UCSD-AML1 (cell line): ENCODE measurements around the gene MCM6.
"Not testable (repeated sequence)": the region's sequence is repeated elsewhere in the genome, so short reads cannot be mapped to it uniquely, and the experiment has no call there.

Source experiments
- DNase-seq: peaks from one replicate; lab custom pipeline; 2025; ENCODE audit not compliant: unreplicated experiment; lab: John Stamatoyannopoulos, UW

The MCM6 gene

DNA sequence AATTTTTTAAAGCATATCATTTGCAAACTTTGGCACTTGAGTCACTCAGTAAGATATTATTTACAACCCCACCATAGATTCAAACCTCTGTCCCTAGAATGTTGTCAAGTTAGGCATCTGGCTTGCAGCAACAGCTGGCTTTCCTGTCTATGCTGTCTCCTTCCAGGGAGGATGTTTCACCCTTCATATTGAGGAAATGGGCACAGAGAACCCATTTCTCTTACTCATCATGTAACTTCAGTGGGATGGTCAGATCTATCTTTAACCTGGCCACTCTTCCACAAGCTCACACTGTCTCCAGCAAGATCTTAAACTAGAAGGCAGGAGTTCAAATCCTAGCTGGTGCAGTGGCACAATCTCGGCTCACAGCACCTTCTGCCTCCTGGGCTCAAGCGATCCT lies 55.1 kb downstream of the MCM6 start:
- no peak for DNase-seq

DNA sequence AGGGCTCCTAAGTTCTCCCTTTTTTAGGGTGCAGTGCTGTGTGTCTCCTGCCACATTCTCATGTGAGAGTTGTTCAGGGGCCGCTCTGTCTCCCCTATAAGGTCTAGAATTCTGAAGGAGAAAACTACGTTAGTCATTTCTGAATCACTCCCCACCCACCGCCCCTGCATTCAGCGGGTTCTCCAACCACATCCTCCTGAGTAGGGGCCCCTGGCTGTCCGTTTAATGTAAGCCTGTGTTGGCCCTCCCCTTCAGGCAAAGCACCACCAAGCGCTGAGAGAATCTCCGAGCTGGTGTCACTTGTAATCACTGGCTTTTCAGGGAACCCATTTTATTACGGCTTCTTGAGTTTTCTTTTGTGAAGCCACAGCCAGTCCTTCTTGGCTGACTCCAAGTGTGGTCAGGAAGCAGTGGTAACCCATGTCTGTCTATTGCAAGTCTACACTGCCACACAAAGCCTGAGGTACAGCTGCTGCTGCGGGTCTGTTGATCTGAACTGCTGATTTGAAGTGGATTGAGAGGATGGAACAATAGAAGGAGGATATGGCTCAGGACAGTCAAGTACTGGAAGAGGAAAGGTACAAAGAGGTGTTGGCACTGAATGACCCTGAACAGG lies 56.1 kb downstream of the MCM6 start:
- DNase-seq = peak; percentile 47

DNA sequence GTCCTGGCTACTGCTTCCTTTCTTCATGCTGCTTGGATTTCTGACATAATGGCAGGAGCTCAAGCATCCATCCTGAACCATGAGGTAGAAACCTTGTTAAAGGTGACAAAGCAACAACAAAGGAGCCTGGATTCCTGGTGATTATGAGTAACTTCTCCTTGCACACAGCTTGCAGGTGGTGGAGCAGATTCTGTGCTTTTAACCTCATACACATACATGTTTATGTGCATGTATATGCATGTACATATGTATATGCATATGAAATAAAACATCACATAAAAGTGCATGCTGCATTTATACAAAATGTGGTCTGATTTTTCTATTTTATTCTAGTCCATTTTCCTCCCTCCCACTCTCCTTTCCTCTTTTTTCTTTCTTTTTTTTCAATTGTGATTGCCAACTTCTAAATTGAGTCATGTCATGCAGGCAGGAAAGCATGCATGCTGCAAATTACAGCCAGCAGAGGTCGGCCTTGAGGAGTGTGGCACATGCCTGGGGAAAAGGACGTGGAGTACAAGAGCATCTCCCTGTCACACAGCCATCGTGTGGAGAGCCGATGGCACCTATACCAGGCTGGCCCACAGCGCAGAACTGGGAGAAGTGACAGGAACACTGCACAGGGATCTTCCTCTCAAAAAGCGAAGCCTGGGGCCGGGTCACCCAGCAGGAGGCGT lies 57.2 kb downstream of the MCM6 start:
- peak; percentile 31 for DNase-seq

DNA sequence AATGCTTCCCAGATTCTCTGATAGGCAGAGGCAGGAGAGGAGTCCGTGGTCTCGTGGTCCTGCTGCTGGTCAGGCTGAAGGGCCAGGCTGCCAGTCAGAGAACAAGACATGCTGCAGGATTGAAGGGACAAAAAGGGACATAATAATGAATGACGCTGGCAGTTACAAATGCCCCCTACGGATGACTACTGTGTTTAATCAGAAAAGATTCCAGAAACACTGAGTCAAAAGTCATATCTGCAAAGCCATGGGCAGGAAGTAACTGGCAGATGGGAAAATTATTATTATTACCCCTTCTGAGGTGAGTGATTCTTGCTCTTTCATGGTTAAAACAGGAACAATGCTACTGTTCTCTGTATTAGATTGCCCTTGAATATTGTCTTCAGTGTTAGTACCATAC lies 58.3 kb downstream of the MCM6 start:
- DNase-seq = no peak

DNA sequence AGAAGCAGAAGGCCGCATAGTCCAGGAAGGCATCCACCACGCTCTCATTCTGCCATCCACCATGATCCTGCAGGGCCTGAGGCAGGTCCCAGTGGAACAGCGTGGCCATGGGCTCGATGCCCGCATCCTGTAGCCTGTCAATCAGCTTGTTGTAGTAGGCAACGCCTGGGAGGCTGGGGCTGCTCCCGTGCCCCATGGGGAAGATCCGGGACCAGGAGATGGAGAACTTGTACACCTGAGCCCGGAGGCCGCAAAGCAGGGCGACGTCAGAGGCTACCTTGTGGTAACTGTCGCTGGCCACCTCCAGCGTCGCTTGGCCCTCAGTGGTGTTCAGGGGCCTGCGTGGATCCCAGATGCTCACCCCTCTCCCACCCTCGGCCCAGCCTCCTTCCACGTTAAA lies 58.8 kb downstream of the MCM6 start:
- no peak for DNase-seq

DNA sequence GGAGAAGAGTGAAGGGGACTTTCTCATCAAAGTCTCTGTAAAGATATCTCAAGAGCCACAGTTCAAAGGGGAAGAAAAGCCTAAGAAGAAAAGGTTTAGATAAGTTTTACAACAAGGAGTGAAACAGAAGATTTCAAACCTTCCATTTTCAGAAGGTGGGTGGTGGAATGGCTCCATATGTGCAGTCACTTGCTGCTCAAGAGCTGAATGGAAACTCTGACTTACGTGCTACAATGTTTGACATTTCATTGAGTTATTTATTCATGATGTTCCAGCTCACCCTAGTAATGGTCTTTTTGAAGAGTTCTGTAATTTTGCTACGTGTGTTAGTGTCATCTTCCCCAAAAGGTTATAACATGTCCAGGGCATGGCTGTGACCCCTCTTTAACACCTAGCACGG lies 61.0 kb downstream of the MCM6 start:
- DNase-seq = no peak

DNA sequence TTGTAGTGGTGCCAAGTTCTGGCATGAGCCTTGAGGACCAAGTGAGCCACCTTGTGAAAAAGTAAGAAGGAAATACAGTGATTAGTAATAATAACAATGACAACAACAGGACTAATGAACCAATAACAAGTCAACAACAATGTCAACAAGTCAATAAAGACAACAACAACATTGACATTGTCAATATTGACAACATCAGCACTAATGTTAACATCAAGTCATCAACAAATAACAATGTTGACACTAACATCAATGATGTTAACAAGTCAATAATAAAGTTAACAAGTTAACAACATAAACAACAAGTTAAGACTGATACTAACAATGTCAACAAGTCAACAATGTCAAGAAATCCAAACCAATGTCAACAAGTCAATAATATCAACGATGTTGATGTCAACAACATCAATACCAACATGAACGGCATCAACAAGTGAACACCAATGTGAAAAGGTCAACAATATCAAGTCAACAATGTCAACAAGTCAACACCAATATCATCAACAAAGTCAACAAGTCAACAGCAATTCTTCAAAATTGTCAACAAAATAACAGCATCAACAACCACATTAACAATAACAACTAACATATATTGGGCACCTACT lies 63.2 kb downstream of the MCM6 start:
- no peak for DNase-seq

DNA sequence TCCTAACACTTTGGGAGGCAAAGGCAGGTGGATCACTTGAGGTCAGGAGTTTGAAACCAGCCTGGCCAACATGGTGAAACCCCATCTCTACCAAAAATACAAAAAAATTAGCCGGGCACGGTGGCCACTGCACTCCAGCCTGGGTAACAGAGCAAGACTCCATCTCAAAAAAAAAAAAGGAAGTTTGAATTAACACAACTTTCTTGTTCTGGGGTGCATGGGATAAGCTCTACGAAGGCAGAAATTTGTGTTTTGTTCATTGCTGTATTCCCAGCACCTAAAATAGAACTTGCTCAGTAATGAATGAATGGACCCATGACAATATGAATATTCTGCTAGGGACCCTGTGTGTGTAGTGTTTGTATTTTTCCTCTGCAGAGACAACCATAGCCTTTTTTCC lies 68.4 kb downstream of the MCM6 start:
- not testable (repeated sequence) for DNase-seq

DNA sequence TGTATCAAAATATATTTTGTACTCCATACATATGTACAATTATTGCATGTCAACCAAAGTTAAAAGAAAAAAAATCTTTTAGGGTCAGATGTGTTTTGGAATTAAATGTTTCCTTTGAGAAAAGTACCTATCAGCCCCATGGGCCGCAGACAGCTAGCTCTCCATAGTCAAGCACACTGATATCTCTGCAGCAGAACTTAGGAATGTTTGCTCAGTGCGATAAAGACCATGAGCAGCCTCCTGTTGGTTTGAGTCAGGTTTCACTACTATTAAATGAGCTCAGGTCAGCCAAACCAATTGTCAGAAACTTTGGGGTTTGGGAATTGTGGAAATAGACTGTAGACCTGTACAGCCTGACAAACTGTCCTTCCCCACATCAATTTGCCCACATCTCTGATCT lies 73.0 kb downstream of the MCM6 start:
- no peak for DNase-seq

DNA sequence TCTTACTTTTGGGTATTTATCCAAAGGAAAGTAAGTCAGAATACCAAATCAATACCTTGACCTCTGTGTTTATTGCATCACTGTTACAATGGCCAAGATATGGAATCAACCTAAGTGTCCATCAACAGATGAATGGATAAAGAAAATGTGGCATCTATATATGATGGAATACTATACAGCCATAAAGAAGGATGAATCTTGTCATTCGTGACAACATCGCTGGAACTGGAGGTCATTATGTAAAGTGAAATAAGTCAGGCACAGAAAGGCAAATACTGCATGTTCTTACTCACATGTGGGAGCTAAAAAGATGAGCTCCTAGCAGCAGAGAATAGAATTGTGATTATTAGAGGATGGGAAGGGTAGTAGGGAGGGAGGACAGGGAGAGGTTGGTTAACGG lies 73.9 kb downstream of the MCM6 start:
- DNase-seq = no peak

DNA sequence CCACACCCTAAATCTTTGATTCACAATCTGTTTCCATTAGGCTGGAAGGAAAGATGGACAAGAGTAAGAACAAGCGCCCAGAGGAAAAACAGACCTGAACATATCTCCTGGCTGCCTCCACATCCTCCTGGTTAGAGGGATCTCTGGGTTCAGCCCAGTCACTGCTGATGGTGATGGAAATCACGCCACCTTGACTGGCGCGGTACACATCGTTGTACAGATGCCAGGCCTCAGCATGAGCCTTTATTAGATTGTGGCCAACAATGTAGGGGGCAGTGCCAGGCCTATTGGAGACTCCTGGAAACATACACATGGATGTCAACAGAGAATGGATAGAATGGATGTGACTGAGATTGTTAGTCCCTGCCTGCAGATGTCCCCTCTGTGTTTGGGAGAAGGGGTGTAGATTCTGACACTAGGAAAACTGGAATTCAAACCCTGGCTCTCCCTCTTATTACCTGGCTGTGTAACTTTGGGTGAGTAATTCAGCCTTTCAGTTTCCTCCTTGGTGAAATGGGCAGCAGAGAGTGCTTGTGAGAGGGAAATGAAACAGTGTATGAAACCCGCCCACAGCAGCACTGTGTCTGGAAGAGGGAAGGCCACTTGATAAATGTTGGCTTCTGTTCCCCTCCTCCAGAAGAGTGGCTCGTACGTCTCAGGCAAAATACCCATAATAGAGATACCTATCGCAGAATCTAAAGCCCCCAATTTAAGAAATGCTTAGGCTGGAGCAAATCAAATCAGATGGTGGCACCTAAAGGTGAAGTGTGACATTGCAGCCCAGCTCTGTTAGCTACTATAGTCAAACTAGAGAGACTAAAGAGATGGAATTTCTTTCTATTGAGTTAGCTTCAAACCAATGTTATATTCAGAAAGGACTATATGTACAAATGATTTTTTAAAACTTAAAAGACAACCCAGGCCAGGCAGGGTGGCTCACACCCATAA lies 75.5 kb downstream of the MCM6 start:
- DNase-seq = no peak

DNA sequence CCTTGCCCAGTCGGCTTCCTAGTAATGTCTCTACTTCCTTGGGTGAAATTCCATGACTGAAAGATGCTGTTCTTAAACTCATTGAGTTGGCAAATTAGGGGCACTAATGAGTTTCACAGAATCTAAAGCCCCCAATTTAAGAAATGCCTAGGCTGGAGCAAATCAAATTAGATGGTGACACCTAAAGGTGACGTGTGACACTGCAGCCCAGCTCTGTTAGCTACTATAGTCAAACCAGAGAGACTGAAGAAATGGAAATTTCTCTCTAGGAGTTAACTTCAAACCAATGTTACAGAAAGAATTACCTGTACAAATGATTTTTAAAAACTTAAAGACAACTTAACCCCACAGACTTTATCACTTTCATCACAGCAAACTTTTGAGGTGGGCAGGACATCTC lies 76.5 kb downstream of the MCM6 start:
- no peak for DNase-seq

DNA sequence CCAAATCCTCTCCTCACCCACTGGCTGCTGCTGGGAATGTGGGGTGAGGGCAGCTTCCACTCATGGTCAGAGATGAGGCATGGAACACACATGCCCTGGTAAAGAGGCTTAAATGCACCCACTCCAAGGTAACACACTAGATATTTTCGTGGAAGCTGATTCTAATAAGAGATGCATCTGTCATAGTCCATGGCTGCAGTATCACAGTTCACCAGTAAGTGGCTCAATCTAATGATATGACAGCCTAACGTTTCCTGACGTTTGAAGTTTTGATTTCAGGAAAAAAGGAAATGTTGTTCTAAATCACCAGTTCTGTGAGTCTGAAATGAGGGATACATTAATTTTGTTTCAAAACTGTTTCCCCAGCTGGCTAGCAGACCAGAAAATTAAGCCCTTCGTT lies 77.5 kb downstream of the MCM6 start:
- no peak for DNase-seq

DNA sequence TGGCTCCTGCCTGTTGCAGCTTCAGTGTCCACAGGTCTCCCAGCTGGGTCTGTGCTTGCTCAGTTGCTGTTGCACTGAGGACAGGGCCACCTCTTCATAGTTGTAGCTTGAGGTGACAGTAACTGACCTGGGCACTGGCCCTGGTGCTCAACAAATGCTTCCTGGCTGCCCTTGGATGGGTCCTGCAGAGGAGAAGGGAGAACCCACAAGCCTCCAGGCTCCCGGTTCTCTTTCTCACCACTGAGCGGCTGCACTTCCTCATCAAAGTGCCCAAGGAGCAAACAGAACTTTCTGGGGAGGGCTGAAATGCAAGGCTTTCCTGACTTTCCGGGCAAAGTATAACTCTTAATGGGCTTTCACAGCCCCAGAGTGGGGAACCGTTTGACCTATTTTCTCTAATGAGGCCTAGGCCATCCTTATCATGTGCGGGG lies 78.0 kb downstream of the MCM6 start:
- no peak for DNase-seq

DNA sequence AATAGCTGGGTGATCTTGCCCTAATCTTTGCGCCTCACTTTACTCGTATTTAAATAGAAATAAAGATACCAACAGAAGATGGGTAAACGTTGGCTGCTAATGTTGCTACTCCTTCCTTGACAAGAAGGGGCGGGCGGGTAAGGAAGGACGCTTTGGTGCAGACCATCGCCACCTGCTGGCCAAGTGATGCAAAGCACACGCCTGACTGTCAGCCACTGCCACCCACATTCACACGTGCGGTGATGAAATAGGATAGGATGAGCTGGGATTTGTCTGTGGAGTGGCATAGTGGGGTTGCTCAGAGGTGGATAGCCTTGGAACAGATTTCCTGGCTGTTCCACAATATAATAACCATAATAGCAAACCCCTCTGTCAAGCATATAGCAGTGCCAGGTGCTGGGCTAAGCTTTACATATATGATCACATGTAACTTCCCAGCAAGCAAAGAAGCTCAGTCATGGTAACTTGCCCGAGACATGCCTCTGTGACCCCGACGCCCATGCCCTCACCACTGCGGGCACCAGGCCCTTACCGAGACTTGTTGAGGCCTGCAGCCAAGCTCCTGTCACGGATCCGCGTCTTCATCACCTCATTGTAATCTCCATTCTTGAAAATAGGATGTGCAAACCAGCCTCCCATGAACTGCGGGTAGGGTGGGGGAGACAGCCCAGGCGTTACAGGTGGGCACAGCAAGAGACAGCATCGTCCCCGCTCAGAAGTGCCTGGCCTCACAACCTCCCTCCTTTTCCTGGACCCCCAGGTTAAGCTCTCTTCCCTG lies 78.6 kb downstream of the MCM6 start:
- DNase-seq = peak; percentile 72

DNA sequence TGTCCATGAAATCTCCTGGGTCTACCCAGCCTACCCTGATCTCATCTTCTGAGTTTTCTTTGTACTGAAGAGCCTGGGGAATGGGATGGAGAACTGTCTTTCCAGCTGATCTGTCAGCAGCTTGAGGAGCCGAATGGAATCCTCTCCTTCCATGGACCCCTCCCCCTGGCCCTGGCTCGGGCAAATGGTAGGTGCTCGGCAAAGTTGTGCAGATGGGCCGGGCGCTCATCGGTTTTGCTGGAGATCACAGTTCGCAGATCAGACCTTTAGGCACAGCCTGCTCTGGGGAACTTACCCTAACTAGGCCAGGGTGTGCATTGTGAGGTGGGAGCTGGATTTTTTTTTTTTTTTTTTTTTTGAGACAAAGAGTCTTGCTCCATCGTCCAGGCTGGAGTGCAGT lies 79.6 kb downstream of the MCM6 start:
- no peak for DNase-seq

DNA sequence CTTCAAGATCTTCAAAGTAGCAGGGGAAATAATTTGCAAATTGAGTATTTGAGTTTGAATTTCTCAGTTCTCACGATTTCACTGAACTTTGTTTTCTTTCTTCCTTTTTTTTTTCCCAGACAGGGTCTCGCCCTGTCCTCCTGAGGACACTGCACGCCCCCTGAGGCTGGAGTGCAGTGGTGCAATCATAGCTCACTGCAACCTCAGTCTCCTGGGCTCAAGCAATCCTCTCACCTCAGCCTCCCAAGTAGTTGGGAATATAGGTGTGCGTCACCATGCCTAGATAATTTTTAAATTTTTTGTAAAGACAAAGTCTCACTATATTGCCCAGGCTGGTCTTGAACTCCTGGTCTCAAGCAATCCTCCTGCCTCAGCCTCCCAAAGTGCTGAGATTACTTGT lies 80.6 kb downstream of the MCM6 start:
- not testable (repeated sequence) for DNase-seq

DNA sequence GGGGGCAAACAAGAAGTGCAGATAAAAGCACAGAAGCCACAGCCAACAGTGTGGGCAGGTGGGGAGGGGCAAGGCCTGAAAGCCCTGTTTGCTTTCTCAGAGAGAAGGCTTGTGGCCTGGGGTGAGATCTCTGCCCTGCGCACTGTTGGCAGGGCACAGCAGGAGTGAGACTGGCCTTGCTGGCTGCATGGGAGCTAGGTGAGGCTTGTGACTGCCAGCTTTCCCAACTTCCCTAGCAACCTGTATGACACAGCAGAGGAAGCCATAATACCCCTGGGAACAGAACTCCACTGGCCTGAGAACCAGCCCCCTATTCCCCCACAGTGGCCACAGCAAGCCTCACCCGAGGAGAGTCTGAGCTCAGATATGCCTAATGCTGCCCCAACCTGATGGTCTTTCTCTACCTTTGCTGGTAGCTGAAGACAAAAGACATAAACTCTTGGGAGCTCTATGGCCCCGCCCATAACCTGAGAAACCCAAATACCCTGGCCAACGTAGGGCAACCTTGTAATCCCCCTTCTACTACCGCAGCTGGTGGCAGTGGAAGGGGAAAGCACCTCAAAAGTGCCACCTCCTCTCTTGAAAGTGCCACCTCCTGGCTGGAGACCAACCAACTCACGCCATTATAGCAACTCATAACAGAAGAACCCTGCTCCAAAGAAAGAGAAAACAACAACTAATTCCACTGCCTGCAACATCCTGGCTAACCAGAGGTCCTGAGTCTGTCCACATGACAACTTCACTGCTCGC lies 83.7 kb downstream of the MCM6 start:
- no peak for DNase-seq

DNA sequence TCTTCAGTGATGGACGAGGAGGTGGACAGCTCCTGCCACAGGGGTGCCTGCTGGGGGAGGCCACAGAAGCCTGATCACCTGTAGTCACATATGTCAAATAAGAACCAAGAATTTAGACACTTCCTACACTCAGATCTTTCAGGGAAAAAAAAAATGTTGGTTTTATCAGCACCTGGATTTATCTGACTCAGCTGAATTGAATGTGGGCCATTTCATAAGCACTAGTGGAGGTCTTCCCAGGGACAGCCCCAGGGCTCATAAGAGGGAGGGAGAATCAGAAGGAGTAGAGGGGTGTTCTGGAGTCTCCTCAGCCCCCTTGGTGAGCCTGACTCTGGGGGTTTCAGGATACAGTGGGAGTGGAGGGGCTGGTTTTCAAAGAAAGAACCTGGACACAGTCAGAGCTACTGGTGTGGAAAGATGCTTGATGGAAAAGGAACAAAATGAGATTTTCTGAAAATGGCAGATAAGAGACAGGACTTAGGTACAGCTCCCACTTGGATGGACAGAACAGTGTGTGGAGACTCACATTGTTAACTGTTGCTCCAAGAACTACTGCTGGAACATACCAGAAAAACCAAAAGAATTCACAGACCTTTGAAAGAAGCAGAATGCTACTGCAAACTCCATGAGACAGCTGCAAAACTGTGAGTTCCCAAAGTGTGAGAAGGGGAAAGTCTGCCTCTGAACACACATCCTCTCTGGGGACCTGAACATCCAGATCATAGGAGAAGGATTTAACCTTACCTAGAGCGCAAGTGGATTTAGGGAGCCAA lies 84.6 kb downstream of the MCM6 start:
- DNase-seq = no peak
